Measurements from ENCODE around the gene ANXA2R. TPM values are rescaled to one million over a fixed set of nuclear protein-coding genes. Genes with fewer than 3 reads are reported as not detected.
"Not testable (repeated sequence)": the region's sequence is repeated elsewhere in the genome, so short reads cannot be mapped to it uniquely, and the experiment has no call there.

The ANXA2R gene
- total RNA-seq, 1 donor from 2014 or later, result 0.41 TPM

- FAIRE-seq, result no peak
Measured at GRCh38 chr5:43036856-43037635, 3.1 kb downstream of the ANXA2R start.

GRCh38 chr5:43036409-43036808, 3.7 kb downstream of the ANXA2R start:
- FAIRE-seq, result no peak

More at GRCh38 chr5:43036856-43037635, 3.1 kb downstream of the ANXA2R start:
- no peak for DNase-seq (ENCODE audit: low spot score in 2 of 2)

GRCh38 chr5:43034591-43034968, 5.5 kb downstream of the ANXA2R start:
- DNase-seq (ENCODE audit: low spot score in 2 of 2) (no peak), FAIRE-seq (no peak)

More at GRCh38 chr5:43036409-43036808, 3.7 kb downstream of the ANXA2R start:
- DNase-seq (ENCODE audit: low spot score in 2 of 2), result no peak

- DNase-seq (ENCODE audit: low spot score in 2 of 2), result no peak
- no peak for FAIRE-seq
Measured at GRCh38 chr5:43033841-43034590, 6.1 kb downstream of the ANXA2R start.

- FAIRE-seq (no peak), DNase-seq (ENCODE audit: low spot score in 2 of 2) (no peak)
Measured at GRCh38 chr5:43027054-43027785, 12.9 kb downstream of the ANXA2R start.

GRCh38 chr5:43025184-43025950, 14.8 kb downstream of the ANXA2R start:
- not testable (repeated sequence) for FAIRE-seq; DNase-seq (ENCODE audit: low spot score in 2 of 2)

GRCh38 chr5:43024217-43024616, 15.9 kb downstream of the ANXA2R start:
- FAIRE-seq (no peak), DNase-seq (ENCODE audit: low spot score in 2 of 2) (no peak)

GRCh38 chr5:43021151-43021550, 19.0 kb downstream of the ANXA2R start:
- DNase-seq (ENCODE audit: low spot score in 2 of 2) (no peak), FAIRE-seq (no peak)

- no peak for FAIRE-seq
- no peak for DNase-seq (ENCODE audit: low spot score in 2 of 2)
Measured at GRCh38 chr5:43020399-43020746, 19.7 kb downstream of the ANXA2R start.

GRCh38 chr5:43019614-43020398, 20.3 kb downstream of the ANXA2R start:
- no peak for DNase-seq (ENCODE audit: low spot score in 2 of 2)
- FAIRE-seq, result no peak

- FAIRE-seq, result no peak
- no peak for DNase-seq (ENCODE audit: low spot score in 2 of 2)
Measured at GRCh38 chr5:43019291-43019613, 20.9 kb downstream of the ANXA2R start.

- FAIRE-seq (no peak), DNase-seq (ENCODE audit: low spot score in 2 of 2) (no peak)
Measured at GRCh38 chr5:43017428-43017815, 22.7 kb downstream of the ANXA2R start.

GRCh38 chr5:43016217-43016779, 23.8 kb downstream of the ANXA2R start:
- DNase-seq (ENCODE audit: low spot score in 2 of 2), result no peak
- no peak for FAIRE-seq

GRCh38 chr5:43014522-43014921, 25.6 kb downstream of the ANXA2R start:
- no peak for DNase-seq (ENCODE audit: low spot score in 2 of 2)
- FAIRE-seq, result no peak

- no peak for DNase-seq (ENCODE audit: low spot score in 2 of 2)
- no peak for FAIRE-seq
Measured at GRCh38 chr5:43010935-43011315, 29.2 kb downstream of the ANXA2R start.

GRCh38 chr5:43008363-43009153, 31.6 kb downstream of the ANXA2R start:
- DNase-seq (ENCODE audit: low spot score in 2 of 2) (peak in 1 of 2 donors; percentile 23), FAIRE-seq (no peak)

GRCh38 chr5:43007911-43008362, 32.2 kb downstream of the ANXA2R start:
- FAIRE-seq (no peak), DNase-seq (ENCODE audit: low spot score in 2 of 2) (no peak)

- no peak for FAIRE-seq
- DNase-seq (ENCODE audit: low spot score in 2 of 2), result peak in 1 of 2 donors; percentile 41
Measured at GRCh38 chr5:43007246-43007910, 32.7 kb downstream of the ANXA2R start.

All from frontal cortex (tissue), 4 donors.